ENCODE data around the gene PRR16. TPM values are rescaled to one million over a fixed set of nuclear protein-coding genes. Genes with fewer than 3 reads are reported as not detected.

PRR16 gene
- total RNA-seq, 1 donor from 2014 or later = 18.3 TPM

DNA sequence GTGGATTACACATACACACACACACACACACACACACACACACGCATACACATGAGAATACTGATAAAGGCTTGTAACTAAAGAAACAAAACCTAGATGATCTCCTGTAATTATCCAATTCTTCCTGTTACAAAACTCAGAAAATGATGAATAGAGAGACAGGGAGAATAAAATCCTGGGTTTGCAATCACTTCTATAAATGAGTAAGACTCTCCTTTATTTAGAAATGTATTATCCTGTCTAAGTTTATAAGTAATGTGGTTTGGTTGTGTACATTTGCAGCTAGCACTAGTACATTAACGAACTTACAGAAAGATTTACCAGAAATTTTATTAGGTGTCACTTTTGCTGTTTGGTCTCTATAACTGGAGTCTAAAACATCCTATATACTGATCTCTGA, 2.8 kb upstream of the PRR16 start:
- H3K4me1 Mint-ChIP-seq (ENCODE audit: unreplicated experiment) = peaks cover 20% of the 10 kb centered on the region
- no peak for DNase-seq (ENCODE audit: extremely low spot score, unreplicated experiment)
- H3K27ac Mint-ChIP-seq (ENCODE audit: unreplicated experiment) = no peak overlapping the region
- H3K4me3 Mint-ChIP-seq (ENCODE audit: unreplicated experiment) = no peak overlapping the region
- H3K36me3 Mint-ChIP-seq (ENCODE audit: unreplicated experiment) = no peaks in the 10 kb centered on the region
- no peaks in the 10 kb centered on the region for H3K9me3 Mint-ChIP-seq (ENCODE audit: unreplicated experiment)
- TF ChIP-seq, protein P1, sequence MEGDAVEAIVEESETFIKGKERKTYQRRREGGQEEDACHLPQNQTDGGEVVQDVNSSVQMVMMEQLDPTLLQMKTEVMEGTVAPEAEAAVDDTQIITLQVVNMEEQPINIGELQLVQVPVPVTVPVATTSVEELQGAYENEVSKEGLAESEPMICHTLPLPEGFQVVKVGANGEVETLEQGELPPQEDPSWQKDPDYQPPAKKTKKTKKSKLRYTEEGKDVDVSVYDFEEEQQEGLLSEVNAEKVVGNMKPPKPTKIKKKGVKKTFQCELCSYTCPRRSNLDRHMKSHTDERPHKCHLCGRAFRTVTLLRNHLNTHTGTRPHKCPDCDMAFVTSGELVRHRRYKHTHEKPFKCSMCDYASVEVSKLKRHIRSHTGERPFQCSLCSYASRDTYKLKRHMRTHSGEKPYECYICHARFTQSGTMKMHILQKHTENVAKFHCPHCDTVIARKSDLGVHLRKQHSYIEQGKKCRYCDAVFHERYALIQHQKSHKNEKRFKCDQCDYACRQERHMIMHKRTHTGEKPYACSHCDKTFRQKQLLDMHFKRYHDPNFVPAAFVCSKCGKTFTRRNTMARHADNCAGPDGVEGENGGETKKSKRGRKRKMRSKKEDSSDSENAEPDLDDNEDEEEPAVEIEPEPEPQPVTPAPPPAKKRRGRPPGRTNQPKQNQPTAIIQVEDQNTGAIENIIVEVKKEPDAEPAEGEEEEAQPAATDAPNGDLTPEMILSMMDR (IDR thresholded peaks at IDR 0.05) = no peak
- no peaks in the 10 kb centered on the region for H3K27me3 Mint-ChIP-seq (ENCODE audit: unreplicated experiment)

DNA sequence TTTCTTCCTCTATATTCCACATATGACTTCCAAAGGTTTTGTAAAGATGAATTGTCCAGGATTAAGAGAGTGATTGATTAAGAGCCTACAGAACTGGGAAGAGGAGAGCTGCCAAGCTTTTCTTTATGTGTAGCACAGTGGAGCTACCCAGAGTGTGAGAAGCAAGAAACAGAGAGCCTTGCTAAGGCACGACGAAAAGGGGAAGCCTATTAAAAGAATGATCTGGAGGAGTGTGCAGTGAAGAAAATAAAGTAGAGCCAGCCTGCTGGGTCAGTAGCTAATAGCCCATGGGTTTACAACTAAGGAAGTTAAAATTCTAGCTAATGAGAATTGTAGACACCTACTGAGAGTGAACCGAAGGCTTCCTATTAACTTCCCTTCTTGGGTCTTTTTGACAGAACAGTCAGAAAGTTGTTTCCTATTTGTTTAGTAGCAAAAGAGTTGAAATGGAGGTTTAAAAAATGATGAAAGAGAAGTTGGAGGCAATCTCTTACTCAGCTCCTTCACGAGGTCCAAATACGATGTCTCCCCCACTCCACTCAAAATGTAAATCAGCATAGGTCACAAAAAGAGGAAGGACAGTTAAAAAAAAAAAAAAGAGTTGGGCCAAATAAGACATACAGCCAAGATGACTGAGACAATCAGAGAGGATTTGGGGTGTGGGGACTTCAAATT, 957 bp upstream of the PRR16 start:
- Mint-ChIP-seq H3K27ac (ENCODE audit: unreplicated experiment) (peak overlapping the region; percentile 35), H3K27me3 (ENCODE audit: unreplicated experiment) (no peaks in the 10 kb centered on the region), H3K36me3 (ENCODE audit: unreplicated experiment) (no peaks in the 10 kb centered on the region), H3K4me3 (ENCODE audit: unreplicated experiment) (peak overlapping the region; percentile 69), H3K9me3 (ENCODE audit: unreplicated experiment) (no peaks in the 10 kb centered on the region), H3K4me1 (ENCODE audit: unreplicated experiment) (peaks cover 34% of the 10 kb centered on the region)
- DNase-seq (ENCODE audit: extremely low spot score, unreplicated experiment) = no peak
- TF ChIP-seq, protein P1 (IDR thresholded peaks at IDR 0.05) = no peak

DNA sequence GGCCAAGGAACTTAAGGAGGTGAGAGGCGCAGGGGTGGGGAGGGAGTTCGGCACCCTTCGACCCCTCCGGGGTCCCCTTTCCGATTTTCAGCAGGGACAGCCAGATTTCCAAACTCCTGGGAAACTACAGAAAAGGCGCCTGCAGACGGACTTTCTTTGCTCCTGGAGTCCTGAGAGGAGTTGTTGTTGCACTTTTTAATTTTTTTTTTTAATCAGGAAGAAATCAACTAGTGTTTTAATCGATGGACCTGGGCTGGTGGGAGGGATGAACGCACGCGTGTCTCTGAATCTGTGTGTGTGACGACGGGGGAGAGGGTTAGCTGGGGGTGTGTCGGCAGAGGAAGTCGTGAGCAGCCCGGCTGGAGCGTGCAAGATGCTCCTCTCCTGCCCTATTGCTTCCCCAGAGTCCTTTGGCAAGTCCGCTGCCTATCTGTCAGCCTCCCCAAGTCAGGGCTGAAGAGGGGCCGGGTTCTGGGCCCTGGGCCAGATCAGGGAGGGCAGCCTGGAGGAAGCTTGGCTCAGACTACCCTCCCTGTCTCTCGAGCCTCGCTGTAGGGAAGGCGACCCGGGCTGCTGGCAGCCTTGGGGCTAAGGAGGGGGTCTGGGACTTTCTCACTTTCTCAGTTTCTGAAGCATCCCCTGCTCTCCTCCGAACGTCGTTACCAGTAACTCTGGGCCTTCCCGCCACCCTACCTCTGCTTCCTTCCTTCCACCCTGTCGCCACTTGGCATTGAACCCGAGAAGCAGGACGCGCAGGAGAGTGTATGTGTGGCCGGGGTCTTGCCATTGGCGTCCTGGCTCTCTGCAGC, 731 bp downstream of the PRR16 start:
- H3K27ac Mint-ChIP-seq (ENCODE audit: unreplicated experiment) = peak overlapping the region; percentile 89
- peak; percentile 84 for DNase-seq (ENCODE audit: extremely low spot score, unreplicated experiment)

DNA sequence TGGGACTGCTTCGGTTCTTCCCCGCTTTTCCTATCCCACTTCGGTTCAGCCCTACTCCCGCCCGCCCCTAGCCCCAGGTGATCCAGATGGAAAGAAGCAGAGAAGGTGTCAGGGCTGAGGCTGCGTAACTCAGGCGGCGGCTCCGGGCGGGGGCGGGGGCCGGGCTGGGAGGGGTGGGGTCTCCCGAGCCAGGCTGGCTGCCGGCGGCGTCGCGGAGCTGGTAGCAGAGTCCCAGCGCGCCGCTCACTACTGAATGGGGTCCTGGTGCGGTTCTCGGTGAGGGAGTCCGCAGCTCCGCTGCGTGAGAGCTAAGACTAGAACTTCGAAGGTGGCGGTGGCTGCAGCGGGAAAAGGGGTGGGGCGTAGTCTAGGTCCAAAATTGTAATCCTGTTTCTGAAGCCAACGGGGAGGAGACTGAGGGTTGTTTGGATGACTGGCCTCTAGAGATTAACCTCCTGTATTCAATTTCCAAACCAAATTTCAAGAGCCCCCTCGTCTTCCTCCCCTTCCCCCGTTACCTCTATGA, 1.4 kb downstream of the PRR16 start:
- no peaks in the 10 kb centered on the region for H3K27me3 Mint-ChIP-seq (ENCODE audit: unreplicated experiment)
- peak overlapping the region; percentile 89 for H3K27ac Mint-ChIP-seq (ENCODE audit: unreplicated experiment)
- H3K4me3 Mint-ChIP-seq (ENCODE audit: unreplicated experiment) = peak overlapping the region; percentile 94
- TF ChIP-seq, protein P1 (IDR thresholded peaks at IDR 0.05) = no peak
- DNase-seq (ENCODE audit: extremely low spot score, unreplicated experiment) = peak; percentile 84
- H3K36me3 Mint-ChIP-seq (ENCODE audit: unreplicated experiment) = no peaks in the 10 kb centered on the region
- H3K9me3 Mint-ChIP-seq (ENCODE audit: unreplicated experiment) = no peaks in the 10 kb centered on the region
- H3K4me1 Mint-ChIP-seq (ENCODE audit: unreplicated experiment) = peaks cover 47% of the 10 kb centered on the region

More for the DNA sequence above, 731 bp downstream of the PRR16 start:
- Mint-ChIP-seq H3K9me3 (ENCODE audit: unreplicated experiment) (no peaks in the 10 kb centered on the region), H3K4me3 (ENCODE audit: unreplicated experiment) (peak overlapping the region; percentile 94), H3K36me3 (ENCODE audit: unreplicated experiment) (no peaks in the 10 kb centered on the region), H3K27me3 (ENCODE audit: unreplicated experiment) (no peaks in the 10 kb centered on the region), H3K4me1 (ENCODE audit: unreplicated experiment) (peaks cover 45% of the 10 kb centered on the region)
- TF ChIP-seq, protein P1 (IDR thresholded peaks at IDR 0.05) = no peak
